T-helper 2 cell (primary cell): ENCODE measurements around the gene KCTD1.
A peak's percentile ranks its signal among the peaks of the same experiment; 100 is the strongest.

Source experiments
- DNase-seq, 5 experiments: peaks; one replicate each; pipeline versions ENCODE4 v3.0.0 to v3.0.0-alpha.2; 2012 to 2022

The KCTD1 gene

DNA sequence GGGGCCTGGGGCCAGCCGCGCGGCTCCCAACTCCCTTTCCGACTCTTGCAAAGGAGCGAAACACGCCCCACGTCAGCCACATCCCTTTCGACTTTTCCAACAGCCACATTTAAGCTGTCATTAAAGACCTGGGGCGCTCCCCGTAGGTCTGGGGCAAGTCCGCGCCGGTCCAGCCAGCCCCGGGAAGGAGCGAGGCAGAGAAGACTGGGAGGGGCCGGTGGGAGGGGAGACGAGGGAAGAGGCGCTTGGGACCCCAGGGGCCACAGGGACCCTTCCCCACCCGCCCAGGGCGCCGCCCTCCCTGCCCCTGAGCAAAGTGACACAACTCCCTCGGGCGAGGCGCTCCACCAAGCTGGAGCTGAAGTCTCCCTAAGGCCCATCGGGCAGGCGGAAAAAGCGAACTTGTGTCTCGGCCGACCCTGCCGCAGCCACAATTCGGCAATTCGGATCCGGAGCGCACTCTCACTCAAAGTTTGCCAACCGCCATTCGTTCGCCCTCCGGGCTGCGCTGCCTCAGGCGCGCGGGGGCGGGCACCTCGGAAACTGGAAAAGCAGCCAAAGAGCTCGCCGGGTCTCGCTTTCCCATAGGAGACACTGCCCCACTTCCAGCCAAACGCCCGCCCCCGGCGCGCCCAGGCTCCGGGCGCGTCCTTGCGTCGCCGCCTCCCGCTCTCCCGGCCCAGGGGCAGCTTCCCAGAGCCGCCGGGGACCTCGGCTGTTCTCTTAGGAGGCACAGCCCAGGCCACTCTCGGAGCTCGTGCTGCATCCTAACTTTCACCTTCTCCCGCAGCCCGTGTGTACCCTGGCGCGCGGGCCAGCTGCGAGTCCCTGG, 1.1 kb upstream of the KCTD1 start:
- DNase-seq, result peak in 1 of 5 experiments; percentile 35

GRCh38 chr18:26547646-26548414, 523 bp downstream of the KCTD1 start:
- DNase-seq, result peak in 3 of 5 experiments; percentile 7 to 87 (median 26)

DNA sequence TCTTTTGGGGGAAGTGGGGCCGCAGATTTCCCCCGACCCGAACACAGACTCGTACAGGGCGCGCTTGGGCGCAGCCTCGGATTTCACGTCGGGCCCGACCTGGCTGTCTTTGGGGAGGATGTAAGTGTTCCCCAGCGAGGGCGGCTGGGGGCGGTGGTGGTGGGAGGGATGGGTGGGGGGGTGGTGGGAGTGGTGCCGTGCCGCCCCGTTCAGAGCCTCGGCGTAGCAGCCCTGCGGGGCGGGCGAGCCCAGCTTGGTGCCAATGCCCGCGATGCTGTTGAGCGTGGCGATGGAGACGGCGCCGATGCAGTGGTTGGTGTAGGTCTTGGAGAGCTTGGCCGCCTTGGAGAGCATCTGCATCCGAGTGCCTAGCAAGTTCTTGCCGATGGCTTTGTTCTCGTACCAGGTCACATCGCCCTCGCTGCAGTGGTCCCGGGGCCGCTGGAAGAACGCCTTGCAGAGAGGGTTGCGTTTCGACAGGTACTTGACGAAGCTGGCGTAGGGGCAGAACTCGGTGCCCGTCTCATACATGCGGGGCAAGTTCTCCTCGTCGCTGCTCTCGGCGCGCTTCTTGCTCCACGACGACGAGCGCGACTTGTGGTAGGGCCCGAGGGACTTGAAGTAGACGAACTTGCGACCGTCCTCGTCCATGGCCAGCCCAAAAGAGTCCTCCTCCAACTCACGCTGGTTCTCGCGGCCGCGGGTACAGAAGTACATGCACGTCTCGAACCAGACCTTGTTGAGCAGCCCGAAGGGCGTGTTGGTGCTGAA, 1.3 kb downstream of the KCTD1 start:
- no peak for DNase-seq

DNA sequence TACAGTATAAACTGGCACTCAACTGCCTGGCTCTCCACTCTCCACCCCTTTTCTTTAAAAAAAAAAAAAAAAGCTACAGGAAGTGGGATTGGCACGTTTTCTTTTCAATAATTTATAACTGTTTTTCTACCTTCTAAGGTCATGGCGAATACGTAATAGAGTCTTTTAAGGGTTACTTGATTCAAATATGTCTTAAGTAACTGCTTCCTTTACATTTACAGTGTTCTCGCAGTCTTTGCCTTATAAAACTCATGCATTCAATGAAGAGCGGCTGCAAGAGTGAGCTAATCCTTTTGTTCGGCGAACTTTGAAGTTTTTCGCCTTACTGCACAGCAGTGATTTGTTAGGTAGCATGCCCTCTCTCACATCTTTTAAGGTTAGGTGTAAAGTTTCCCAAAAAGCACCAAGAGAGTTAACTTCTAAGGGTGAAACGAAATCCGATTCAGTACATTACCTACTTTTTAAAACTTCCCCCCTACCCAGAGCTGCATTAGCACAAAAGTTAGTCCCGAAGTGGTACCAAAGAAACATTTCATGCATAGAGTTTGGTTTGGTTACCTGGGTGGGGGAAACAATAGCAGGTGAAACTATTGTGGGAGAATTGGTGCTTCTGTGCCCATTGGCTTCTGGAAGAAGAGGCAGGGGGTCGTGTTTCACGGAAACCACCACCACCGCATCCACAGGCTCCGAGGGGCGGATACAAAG, 2.0 kb downstream of the KCTD1 start:
- DNase-seq, result no peak

DNA sequence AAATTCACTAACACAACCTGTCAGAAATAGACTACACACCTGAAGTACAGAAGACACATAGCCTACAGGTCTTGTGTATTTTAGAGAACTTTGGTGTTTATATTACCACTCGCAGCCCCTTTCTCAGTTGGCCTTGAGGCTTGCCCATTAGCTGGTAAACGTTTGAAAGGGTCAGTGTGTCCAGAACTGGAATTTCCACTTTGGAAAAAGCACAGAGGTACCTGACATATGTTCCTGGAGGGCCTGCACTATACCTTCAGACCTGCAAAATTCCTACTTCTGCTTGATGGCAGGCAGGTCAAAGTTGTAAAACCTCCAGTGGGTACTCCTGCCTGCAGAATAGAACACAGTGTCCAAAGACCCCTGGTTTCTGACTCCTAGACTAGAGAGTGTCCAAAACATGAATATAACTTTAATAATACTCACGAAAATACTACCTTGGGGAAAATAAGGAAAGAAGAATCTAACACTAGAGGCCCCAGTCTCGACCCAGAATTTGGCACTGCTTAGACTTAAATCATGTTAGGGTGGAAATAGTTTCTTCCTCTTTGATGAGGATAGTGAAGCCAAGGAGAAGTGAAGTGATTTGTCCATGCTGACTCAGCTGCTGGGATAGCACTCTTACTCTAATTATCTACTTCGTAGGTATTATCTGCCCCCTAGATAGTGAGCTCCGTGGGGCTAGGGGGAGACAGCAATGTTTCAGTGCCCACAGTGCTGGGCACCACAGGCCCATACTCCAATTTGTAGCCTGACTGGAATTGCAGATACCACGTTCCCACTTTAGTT, 2.8 kb downstream of the KCTD1 start:
- no peak for DNase-seq

GRCh38 chr18:26544451-26544850, 3.9 kb downstream of the KCTD1 start:
- DNase-seq, result no peak

DNA sequence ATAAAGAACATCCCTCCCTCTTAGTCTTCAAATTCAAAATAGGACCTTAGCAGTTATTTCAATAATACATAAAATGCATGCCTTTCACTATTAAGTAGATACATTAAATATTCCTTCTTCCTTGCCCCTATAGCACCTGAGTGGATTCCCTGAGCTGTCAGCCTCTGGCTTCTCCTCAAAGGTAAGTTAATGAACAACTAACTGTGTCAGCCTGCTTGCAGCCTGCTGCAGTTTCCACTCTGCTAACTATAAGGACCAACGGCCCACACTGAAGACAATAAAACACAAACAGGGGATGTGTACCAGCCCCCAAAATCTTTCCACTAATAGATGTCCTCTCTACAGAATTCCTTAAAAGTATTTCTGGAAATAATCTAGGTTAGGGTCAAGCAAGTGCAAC, 5.0 kb downstream of the KCTD1 start:
- DNase-seq, result no peak

DNA sequence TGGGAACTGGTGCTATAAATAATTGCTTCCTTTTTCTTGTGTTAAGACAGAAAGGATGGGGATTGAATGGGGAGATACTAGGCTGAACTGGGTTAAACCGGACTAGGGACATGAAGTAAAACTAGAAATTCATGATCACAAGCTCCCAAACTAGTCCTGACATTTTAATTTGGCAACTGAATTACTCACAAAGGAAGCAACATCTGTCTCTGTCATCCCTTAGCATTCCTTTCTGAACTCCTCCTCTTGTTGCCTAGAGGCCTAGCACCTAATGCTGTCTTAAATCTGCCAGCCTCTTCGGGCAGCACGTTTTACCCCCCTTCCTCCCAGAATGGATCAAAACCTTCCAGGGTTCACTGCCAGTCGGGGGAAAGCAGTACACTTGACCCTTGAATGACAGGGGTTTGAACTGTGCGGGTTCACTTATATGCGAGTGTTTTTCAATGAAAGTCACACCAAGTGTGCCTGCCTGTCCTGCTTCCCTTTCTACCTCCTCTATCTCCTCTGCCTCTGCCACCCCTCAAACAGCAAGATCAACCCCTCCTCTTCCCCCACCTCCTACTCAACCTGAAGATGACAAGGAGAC, 8.2 kb downstream of the KCTD1 start:
- DNase-seq, result no peak

DNA sequence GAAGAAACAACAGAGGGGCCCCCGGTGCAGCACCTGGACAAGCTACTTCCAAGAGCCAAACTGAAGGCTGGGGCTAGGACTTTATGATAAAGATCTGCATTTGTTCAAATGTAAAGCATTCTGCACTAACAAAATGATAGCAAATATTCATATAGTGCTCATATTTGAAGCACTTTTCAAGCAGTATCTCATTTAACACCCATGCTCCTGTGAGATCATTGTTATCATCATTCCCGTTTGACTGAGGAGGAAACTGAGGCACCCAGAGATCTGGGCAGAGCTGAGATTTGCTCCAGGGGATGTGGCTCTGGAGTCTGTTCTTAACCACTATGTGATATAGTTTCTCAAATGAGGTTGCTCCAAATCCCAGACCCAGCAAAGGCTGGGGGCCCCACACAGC, 9.8 kb downstream of the KCTD1 start:
- no peak for DNase-seq

DNA sequence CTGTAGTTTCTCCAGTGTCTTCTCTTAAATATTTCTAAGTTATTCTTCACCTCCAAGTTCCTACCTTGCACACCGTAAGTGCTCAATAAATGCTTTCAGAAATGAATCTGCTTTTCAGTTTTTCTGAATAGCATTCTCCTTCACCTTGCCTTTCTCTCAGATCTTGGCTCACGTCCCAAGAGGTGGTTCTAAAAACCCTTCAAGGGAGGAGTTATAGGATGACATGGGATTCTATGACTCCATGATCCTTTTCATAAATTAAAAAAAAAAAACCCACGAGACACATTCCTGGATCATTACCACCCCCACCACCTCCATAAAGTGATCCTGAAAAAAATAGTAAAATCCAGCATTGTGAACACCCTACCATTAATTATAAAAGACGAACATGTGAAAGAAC, 11.7 kb downstream of the KCTD1 start:
- no peak for DNase-seq

DNA sequence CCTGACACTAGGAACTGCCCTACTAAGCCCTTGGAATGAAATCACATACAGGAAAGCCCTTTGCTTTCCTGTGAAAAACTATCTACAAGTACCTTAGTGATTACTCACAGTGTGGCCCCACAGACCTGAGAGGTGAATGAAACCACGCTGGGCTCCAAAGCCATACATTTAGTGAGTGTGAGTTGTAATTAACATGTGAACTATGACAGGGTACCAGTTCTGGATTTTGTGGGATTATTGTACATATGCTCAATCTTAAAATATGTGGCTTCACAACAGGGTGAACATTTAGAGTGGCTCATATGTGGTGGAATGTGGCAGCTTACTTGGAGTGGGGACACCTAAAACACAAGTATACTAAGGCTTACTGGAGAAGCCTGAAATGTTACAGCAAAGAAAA, 12.3 kb downstream of the KCTD1 start:
- no peak for DNase-seq

- DNase-seq, result no peak
Observed at GRCh38 chr18:26535630-26536029, 12.7 kb downstream of the KCTD1 start.

- DNase-seq, result no peak
Observed at GRCh38 chr18:26532367-26533340, 15.7 kb downstream of the KCTD1 start.

- no peak for DNase-seq
Observed at GRCh38 chr18:26531605-26532298, 16.6 kb downstream of the KCTD1 start.

GRCh38 chr18:26526966-26527234, 21.5 kb downstream of the KCTD1 start:
- no peak for DNase-seq

GRCh38 chr18:26526128-26526965, 22.0 kb downstream of the KCTD1 start:
- no peak for DNase-seq

DNA sequence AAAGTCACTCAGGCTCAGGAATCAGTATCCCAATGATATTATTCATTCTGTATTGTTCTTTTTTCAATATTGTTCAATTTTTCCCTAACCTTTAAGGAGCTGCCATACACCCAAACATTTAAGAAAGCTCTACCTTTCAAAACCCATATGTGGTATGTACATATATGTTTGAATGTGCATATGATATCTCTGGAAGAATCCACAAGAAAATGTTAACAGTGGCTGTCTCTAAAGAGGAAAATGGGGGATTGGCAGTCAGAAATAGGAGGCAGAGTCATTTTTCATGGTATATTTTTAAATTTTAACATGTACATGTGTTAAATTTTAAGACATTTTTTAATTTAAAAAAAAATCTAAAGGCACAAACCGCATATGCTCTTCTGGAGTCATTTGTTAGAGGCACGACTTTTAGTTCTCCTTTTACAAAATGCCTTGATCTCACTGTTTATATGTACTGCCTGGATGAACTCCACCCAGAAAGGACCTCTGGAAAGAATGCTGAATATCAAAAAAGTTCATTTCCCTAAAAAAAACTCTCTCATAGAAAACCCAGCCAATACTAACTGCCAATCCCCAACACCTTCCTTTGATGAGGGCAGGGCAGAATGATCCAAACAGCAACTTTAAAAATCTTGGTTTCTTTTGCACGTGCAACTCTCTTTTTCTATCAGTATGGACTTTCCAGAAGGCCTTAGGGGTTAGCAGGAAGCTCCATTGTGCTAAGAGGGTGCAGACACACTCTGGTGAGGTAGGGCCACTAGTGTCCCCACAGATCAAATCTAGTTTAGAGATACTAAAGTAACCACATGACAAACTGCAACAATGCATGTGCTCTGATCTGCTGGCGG, 23.6 kb downstream of the KCTD1 start:
- DNase-seq, result no peak

DNA sequence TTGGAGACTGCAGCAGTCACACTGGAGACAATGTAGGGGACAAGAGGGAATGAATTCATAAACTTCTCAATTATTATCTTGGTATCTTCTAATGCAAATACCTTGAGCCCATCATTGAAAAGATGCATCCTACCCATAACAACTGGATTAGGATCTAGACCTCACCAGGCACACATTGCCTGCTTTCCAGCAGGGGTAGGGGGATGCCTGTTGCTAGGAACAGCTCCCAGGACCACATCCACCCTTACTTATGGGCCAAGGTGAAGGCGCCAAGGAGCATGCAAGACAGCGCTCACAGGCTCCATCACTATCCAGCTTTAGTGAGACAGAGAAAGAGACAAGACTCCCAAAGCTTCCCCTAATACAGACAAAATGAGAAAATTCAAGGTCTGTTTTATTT, 24.4 kb downstream of the KCTD1 start:
- no peak for DNase-seq
